Thyroid gland (tissue), 4 donors: ENCODE results near the gene SEL1L. TPM values are rescaled to one million over a fixed set of nuclear protein-coding genes. Genes with fewer than 3 reads are reported as not detected.

Experiments
- DNase-seq, 2 donors: peaks; one replicate each; pipeline ENCODE4 v3.0.0-alpha.2; 2019
- H3K27ac ChIP-seq, 3 donors: fragments of 200-600 bp; sonication (generic); 1 replicate in 2 of 3; 2 replicates in 1 of 3; pipeline ENCODE4 v1.5.1; 2016 to 2019; ENCODE audit warnings: mild to moderate bottlenecking in 1 of 3, moderate library complexity in 1 of 3
- H3K27me3 ChIP-seq: fragments of 200-600 bp; sonication (generic); one replicate; pipeline ENCODE4 v1.5.1; 2019
- H3K36me3 ChIP-seq, 2 donors: fragments of 200-600 bp; sonication (generic); one replicate each; pipeline ENCODE4 v1.5.1; 2016 to 2019
- H3K4me1 ChIP-seq, 2 donors: fragments of 200-600 bp; sonication (generic); one replicate each; pipeline ENCODE4 v1.5.1; 2017 to 2019
- H3K4me3 ChIP-seq, 3 donors: fragments of 200-600 bp; sonication (generic); replicated peaks in 1 of 3; 1 replicate in 2 of 3; 2 replicates in 1 of 3; pipeline ENCODE4 v1.5.1; 2016; ENCODE audit warnings: mild to moderate bottlenecking in 1 of 3
- H3K9me3 ChIP-seq: fragments of 200-600 bp; sonication (generic); one replicate; pipeline ENCODE4 v1.5.1; 2017
- CTCF ChIP-seq, 6 experiments: fragments of 200-600 bp in 3 of 6; fragments of 450-650 bp in 3 of 6; sonication (generic) in 3 of 6; IDR thresholded peaks; one replicate each; pipeline ENCODE4 v1.5.1; 2016 to 2019; ENCODE audit warnings: antibody characterized with exemption in 6 of 6, mild to moderate bottlenecking in 2 of 6, inconsistent platforms in 1 of 6, moderate library complexity in 1 of 6
- POLR2A ChIP-seq, 2 donors: fragments of 450-650 bp; IDR thresholded peaks; one replicate each; pipeline ENCODE4 v1.6.1; 2017; ENCODE audit warnings: antibody characterized with exemption in 2 of 2, mild to moderate bottlenecking in 2 of 2, moderate library complexity in 1 of 2
- WGBS, 2 donors: methylation state at CpG; one replicate each; pipeline ENCODE4 v1.1.5; 2017; 5-methylcytosine and 5-hydroxymethylcytosine counted together
- intact Hi-C: fragments of 100-400 bp; cut with DNase I; formaldehyde crosslinking; loops from one replicate; pipeline ENCODE4 v1.15.1; 2023
- total RNA-seq, 4 donors: library from RNA; depleted of rRNA; stranded (reverse); fragments of >200 nt; gene quantifications; one replicate each; pipeline ENCODE4 v1.2.3, GENCODE V29; 2016

Gene SEL1L
- total RNA-seq, 4 donors from 2014 or later = 65.4 to 96.2 (median 89.6) TPM

GRCh38 chr14:81511111-81511904 lies 22.3 kb downstream of the SEL1L start:
- intact Hi-C loops = no loop called here
- TF ChIP-seq CTCF (IDR thresholded peaks at IDR 0.05) (no peak), POLR2A (IDR thresholded peaks at IDR 0.05) (no peak)
- DNase-seq = no peak
- H3K4me1 ChIP-seq = peaks cover 8 to 9% of the 10 kb centered on the region in 2 donors
- no peaks in the 10 kb centered on the region for H3K9me3 ChIP-seq
- peaks cover 0 to 9% of the 10 kb centered on the region in 2 donors for H3K36me3 ChIP-seq
- 81% methylated on average over 6 of the region's 6 CpGs for WGBS, 2 donors
- no peak overlapping the region for H3K4me3 ChIP-seq
- H3K27me3 ChIP-seq = no peaks in the 10 kb centered on the region
- no peak overlapping the region for H3K27ac ChIP-seq

- WGBS, 2 donors = 58 to 61% methylated on average over 6 of the region's 6 CpGs
- Histone ChIP-seq H3K4me3 (no peak overlapping the region), H3K27me3 (no peaks in the 10 kb centered on the region), H3K36me3 (peaks cover 0 to 16% of the 10 kb centered on the region in 2 donors), H3K4me1 (peaks cover 8 to 9% of the 10 kb centered on the region in 2 donors), H3K27ac (peak overlapping the region in 1 of 3 donors; percentile 36), H3K9me3 (no peaks in the 10 kb centered on the region)
- TF ChIP-seq POLR2A (IDR thresholded peaks at IDR 0.05) = no peak
- no peak for TF ChIP-seq CTCF (IDR thresholded peaks at IDR 0.05)
- no peak for DNase-seq
- intact Hi-C loops = no loop called here
Observed at GRCh38 chr14:81509838-81510452, 23.7 kb downstream of the SEL1L start.

GRCh38 chr14:81509321-81509720 lies 24.3 kb downstream of the SEL1L start:
- no peak for DNase-seq
- H3K27ac ChIP-seq = no peak overlapping the region
- H3K36me3 ChIP-seq = peaks cover 0 to 16% of the 10 kb centered on the region in 2 donors
- no peak overlapping the region for H3K4me3 ChIP-seq
- TF ChIP-seq POLR2A (IDR thresholded peaks at IDR 0.05) = no peak
- no peak for TF ChIP-seq CTCF (IDR thresholded peaks at IDR 0.05)
- no peaks in the 10 kb centered on the region for H3K27me3 ChIP-seq
- H3K4me1 ChIP-seq = peaks cover 8 to 9% of the 10 kb centered on the region in 2 donors
- intact Hi-C loops = no loop called here
- no peaks in the 10 kb centered on the region for H3K9me3 ChIP-seq
- WGBS, 2 donors = 92 to 93% methylated on average over 5 of the region's 5 CpGs

- Histone ChIP-seq H3K4me3 (no peak overlapping the region), H3K4me1 (peaks cover 4 to 8% of the 10 kb centered on the region in 2 donors), H3K27ac (no peak overlapping the region), H3K27me3 (no peaks in the 10 kb centered on the region), H3K36me3 (peaks cover 9 to 28% of the 10 kb centered on the region in 2 donors), H3K9me3 (no peaks in the 10 kb centered on the region)
- DNase-seq = no peak
- TF ChIP-seq CTCF (IDR thresholded peaks at IDR 0.05) = no peak
- TF ChIP-seq POLR2A (IDR thresholded peaks at IDR 0.05) = no peak
- intact Hi-C loops = no loop called here
Observed at GRCh38 chr14:81506487-81506886, 27.2 kb downstream of the SEL1L start.

- Histone ChIP-seq H3K4me3 (no peak overlapping the region), H3K9me3 (no peaks in the 10 kb centered on the region), H3K36me3 (peaks cover 16 to 38% of the 10 kb centered on the region in 2 donors), H3K4me1 (peaks cover 0 to 5% of the 10 kb centered on the region in 2 donors), H3K27me3 (no peaks in the 10 kb centered on the region), H3K27ac (no peak overlapping the region)
- DNase-seq = no peak
- intact Hi-C loops = no loop called here
- no peak for TF ChIP-seq POLR2A (IDR thresholded peaks at IDR 0.05)
- TF ChIP-seq CTCF (IDR thresholded peaks at IDR 0.05) = no peak
- 97 to 99% methylated on average over 2 of the region's 2 CpGs for WGBS, 2 donors
Observed at GRCh38 chr14:81504864-81505263, 28.8 kb downstream of the SEL1L start.
